Keratinocyte (primary cell): ENCODE results near the gene JAKMIP1. TPM values are rescaled to one million over a fixed set of nuclear protein-coding genes. Genes with fewer than 3 reads are reported as not detected.

ENCODE experiments used
- DNase-seq: peaks from one replicate; pipeline ENCODE4 v3.0.0-alpha.2; 2011; ENCODE audit warnings: low read depth, missing footprints, low spot score
- FAIRE-seq: peaks from 2 replicates; lab custom pipeline; 2011; peaks lifted over from hg19 to GRCh38; lab: Jason Lieb, UNC
- H2AFZ ChIP-seq: 2 replicates; pipeline ENCODE4 v1.6.0; 2012; ENCODE audit warnings: low read length, control low read depth, inconsistent platforms; ENCODE audit not compliant: control insufficient read depth
- H3K27ac ChIP-seq: 2 replicates; pipeline ENCODE4 v1.5.1; 2011; ENCODE audit warnings: low read length; ENCODE audit not compliant: control insufficient read depth, insufficient read depth
- H3K27me3 ChIP-seq: 3 replicates; pipeline ENCODE4 v1.6.0; 2011; ENCODE audit warnings: low read length; ENCODE audit not compliant: control insufficient read depth, insufficient read depth; ENCODE audit errors: extremely low read depth
- H3K36me3 ChIP-seq, 2 experiments: 2 replicates in 1 of 2; 3 replicates in 1 of 2; pipeline ENCODE4 v1.5.1; 2011; ENCODE audit warnings: low read length in 2 of 2, mild to moderate bottlenecking in 1 of 2; ENCODE audit not compliant: control insufficient read depth in 2 of 2, insufficient read depth in 2 of 2; ENCODE audit errors: extremely low read depth in 1 of 2
- H3K4me1 ChIP-seq: 3 replicates; pipeline ENCODE4 v1.5.1; 2011; ENCODE audit warnings: low read length; ENCODE audit not compliant: control insufficient read depth, insufficient read depth; ENCODE audit errors: extremely low read depth
- H3K4me2 ChIP-seq: 3 replicates; pipeline ENCODE4 v1.6.0; 2011; ENCODE audit warnings: low read depth, low read length; ENCODE audit not compliant: control insufficient read depth, insufficient read depth; ENCODE audit errors: extremely low read depth
- H3K4me3 ChIP-seq, 3 experiments: fragments of 200-600 bp in 1 of 3; sonication (generic) in 1 of 3; 2 replicates in 2 of 3; 3 replicates in 1 of 3; pipeline ENCODE4 v1.5.1; 2011 to 2016; ENCODE audit warnings: low read length in 3 of 3, mild to moderate bottlenecking in 3 of 3, control low read depth in 2 of 3, inconsistent platforms in 1 of 3, low read depth in 1 of 3, mixed read lengths in 1 of 3, mixed run types in 1 of 3, moderate library complexity in 1 of 3; ENCODE audit not compliant: control insufficient read depth in 2 of 3, insufficient read depth in 2 of 3; ENCODE audit errors: extremely low read depth in 1 of 3
- H3K79me2 ChIP-seq: 2 replicates; pipeline ENCODE4 v1.6.0; 2012; ENCODE audit warnings: low read length; ENCODE audit not compliant: control insufficient read depth, insufficient read depth
- H3K9ac ChIP-seq: 3 replicates; pipeline ENCODE4 v1.6.0; 2011; ENCODE audit warnings: low read length; ENCODE audit not compliant: control insufficient read depth, insufficient read depth; ENCODE audit errors: extremely low read depth
- H3K9me1 ChIP-seq: 3 replicates; pipeline ENCODE4 v1.6.0; 2011; ENCODE audit warnings: low read length; ENCODE audit not compliant: control insufficient read depth, insufficient read depth; ENCODE audit errors: extremely low read depth
- H3K9me3 ChIP-seq: 2 replicates; pipeline ENCODE4 v1.5.1; 2012; ENCODE audit warnings: low read depth, low read length; ENCODE audit not compliant: control insufficient read depth
- H4K20me1 ChIP-seq: 3 replicates; pipeline ENCODE4 v1.6.0; 2011; ENCODE audit warnings: low read length; ENCODE audit not compliant: control insufficient read depth, insufficient read depth; ENCODE audit errors: extremely low read depth
- CTCF ChIP-seq, 3 experiments: IDR thresholded peaks in 1 of 3; conservative IDR thresholded peaks in 1 of 3; optimal IDR thresholded peaks in 1 of 3; 2 replicates in 2 of 3; 3 replicates in 1 of 3; pipeline versions ENCODE3 to v1.5.1; 2011; ENCODE audit warnings: low read length in 3 of 3, mild to moderate bottlenecking in 3 of 3, moderate library complexity in 2 of 3, control low read depth in 1 of 3, inconsistent platforms in 1 of 3; ENCODE audit not compliant: insufficient read depth in 2 of 3; ENCODE audit errors: extremely low read depth in 1 of 3
- EZH2 ChIP-seq: IDR thresholded peaks from one replicate; pipeline ENCODE4 v1.6.1; 2012; ENCODE audit warnings: inconsistent platforms, mild to moderate bottlenecking, low read length, moderate library complexity
- dilution Hi-C: fragments of 300-500 bp; cut with MboI; formaldehyde crosslinking; loops from one replicate; pipeline ENCODE4 v1.7.0; 2020; ENCODE audit warnings: low sequenced_read_pairs; ENCODE audit not compliant: extremely low pct_ligation_motif_present
- polyA plus RNA-seq, 5 experiments: library from polyadenylated mRNA; depleted of rRNA in 3 of 5; stranded (reverse) in 3 of 5; stranded (forward) in 1 of 5; unstranded in 1 of 5; fragments of >200 nt; gene quantifications; 1 replicate in 1 of 5; 2 replicates in 3 of 5; 3 replicates in 1 of 5; pipeline versions ENCODE4 v1.2.1 to v1.2.3, GENCODE V29; 2011 to 2012; ENCODE audit warnings: missing spikeins in 2 of 5, low read depth in 1 of 5, low replicate concordance in 1 of 5

JAKMIP1 gene
- polyA plus RNA-seq, 1 donor (not counting 4 experiments of a cell fraction or from before 2014, with no cell fraction given) = not detected

GRCh38 chr4:6074758-6075157 is 125.6 kb downstream of the JAKMIP1 start:
- no peaks in the 10 kb centered on the region for H3K36me3 ChIP-seq
- H3K4me1 ChIP-seq = no peaks in the 10 kb centered on the region
- no peak for TF ChIP-seq CTCF (optimal IDR thresholded peaks at IDR 0.05 in 1 of 3, IDR thresholded peaks at IDR 0.05 in 1 of 3, conservative IDR thresholded peaks at IDR 0.05 in 1 of 3; ENCODE audit: extremely low read depth in 1 of 3, insufficient read depth in 2 of 3, low read length in 3 of 3)
- no peak overlapping the region for H3K4me3 ChIP-seq
- H3K4me2 ChIP-seq = no peak overlapping the region
- DNase-seq = no peak
- no peaks in the 10 kb centered on the region for H3K9me1 ChIP-seq
- H4K20me1 ChIP-seq = no peaks in the 10 kb centered on the region
- no peak overlapping the region for H3K9ac ChIP-seq
- no peak overlapping the region for H3K27ac ChIP-seq
- no peak for FAIRE-seq
- H2AFZ ChIP-seq = no peak overlapping the region
- H3K27me3 ChIP-seq = no peaks in the 10 kb centered on the region
- no peaks in the 10 kb centered on the region for H3K9me3 ChIP-seq
- dilution Hi-C loops = no loop called here
- no peaks in the 10 kb centered on the region for H3K79me2 ChIP-seq

- Histone ChIP-seq H4K20me1 (no peaks in the 10 kb centered on the region), H3K27me3 (no peaks in the 10 kb centered on the region), H3K27ac (no peak overlapping the region), H2AFZ (no peak overlapping the region), H3K9me3 (peaks cover 2% of the 10 kb centered on the region), H3K4me3 (no peak overlapping the region), H3K79me2 (no peaks in the 10 kb centered on the region), H3K4me1 (no peaks in the 10 kb centered on the region), H3K9me1 (no peaks in the 10 kb centered on the region), H3K36me3 (no peaks in the 10 kb centered on the region), H3K4me2 (no peak overlapping the region), H3K9ac (no peak overlapping the region)
- FAIRE-seq (no peak), DNase-seq (no peak)
- TF ChIP-seq CTCF (optimal IDR thresholded peaks at IDR 0.05 in 1 of 3, IDR thresholded peaks at IDR 0.05 in 1 of 3, conservative IDR thresholded peaks at IDR 0.05 in 1 of 3; ENCODE audit: extremely low read depth in 1 of 3, insufficient read depth in 2 of 3, low read length in 3 of 3) (no peak), EZH2 (no peak)
- dilution Hi-C loops = no loop called here
Observed at GRCh38 chr4:6071959-6072720, 128.2 kb downstream of the JAKMIP1 start.
